Measurements from ENCODE around the gene FSIP2.

Gene FSIP2, protein sequence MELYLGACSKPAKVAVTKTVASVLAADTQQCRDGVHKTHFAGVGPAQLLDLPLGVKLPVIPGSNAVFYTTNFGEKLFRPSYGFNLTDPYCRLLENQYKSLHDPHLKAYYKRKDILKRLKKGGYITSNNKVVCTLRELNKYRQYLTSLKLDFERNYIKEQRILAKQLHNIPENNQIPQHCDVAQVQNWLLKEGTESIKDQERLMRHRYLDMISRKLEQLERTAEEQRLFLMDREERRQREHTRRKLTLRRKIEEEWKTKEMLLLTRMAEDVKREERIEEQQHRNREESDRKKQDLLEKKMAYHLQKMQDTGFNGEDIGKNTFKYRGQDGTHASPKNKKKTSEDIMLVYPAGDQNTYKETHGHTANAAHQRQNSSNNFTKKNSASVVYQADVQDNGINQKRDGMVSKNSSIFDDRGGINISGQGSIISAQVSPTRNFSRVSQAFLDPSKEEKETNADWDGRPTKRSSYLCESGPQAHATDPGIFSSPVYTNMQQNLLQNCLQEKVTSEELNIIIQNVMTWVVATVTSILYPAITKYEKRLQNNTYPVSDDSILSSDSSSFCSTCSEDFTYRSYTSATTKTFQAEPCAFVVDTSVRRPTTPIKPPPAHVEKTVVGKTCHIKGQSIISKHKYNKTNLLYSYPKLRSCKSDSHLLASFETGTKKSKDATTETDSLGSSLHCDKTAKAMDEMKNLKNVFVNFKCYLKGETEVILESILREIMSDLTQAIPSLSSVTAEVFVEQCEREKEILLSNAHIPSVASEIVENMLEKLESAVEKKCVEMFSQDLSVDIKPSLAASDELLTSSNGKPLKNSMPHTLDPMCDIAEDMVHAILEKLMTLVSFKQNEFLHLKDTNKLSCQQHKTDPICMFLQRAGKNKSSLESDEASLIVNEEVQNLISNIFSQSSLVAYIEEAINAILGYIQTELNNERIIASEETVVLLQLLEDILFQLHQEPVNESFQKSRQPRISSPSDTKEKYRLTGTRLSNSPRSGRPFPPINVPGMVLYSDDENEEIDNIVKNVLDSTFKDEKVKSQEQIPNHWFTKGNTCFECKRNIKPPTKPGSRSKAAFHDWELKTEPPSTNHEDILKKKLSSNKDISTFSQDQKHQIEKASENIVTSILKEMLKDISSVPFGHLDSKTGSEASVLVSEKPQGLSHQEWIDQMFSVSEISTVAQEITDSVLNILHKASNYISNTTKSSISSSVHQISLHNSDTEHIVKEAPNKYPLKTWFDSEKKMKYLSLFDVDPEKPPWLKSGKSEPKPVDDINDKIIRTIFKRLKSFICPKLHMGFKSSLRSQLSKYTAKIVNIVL (N-terminal part only)

DNA sequence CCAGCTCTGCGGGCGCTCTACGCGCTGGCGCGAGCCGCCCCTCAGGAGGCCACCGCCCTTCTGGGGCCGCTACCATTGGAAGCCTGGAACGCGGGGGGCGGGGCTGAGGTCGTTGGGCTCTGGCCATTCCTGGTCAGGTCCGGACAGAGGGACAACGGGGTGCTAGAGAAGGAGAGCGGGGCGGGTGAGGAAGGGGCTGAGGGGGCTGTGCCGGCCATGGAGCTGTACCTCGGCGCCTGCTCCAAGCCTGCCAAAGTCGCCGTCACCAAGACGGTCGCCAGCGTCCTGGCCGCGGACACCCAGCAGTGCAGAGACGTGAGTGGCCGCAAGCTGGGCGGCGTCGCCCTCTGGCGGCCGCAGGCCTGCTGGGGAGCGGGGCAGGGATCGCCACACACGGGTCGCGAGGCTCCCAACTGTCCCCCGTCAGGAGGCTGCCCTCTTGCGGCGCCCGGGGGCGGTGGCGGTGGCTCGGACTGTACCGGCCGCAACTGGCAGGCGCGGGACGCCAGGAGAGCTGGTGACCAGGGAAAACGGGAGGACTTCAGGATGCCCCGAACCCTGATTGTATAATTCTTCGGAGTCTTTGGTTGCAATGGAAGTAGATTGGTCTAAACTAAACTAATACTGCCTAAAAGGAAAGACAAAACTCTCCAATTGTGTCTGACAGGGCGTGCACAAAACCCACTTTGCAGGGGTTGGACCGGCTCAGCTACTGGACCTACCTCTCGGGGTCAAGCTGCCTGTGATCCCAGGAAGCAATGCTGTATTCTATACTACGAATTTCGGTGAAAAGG, at the start of gene FSIP2:
Gene FSIP2 (plus strand): TSS at position 126 of the 794 bp plus-strand sequence. CDS start 91 bp downstream, at position 217.
- in situ Hi-C loops (cut with MboI; ENCODE audit: low sequenced_read_pairs) = no loop called here

DNA sequence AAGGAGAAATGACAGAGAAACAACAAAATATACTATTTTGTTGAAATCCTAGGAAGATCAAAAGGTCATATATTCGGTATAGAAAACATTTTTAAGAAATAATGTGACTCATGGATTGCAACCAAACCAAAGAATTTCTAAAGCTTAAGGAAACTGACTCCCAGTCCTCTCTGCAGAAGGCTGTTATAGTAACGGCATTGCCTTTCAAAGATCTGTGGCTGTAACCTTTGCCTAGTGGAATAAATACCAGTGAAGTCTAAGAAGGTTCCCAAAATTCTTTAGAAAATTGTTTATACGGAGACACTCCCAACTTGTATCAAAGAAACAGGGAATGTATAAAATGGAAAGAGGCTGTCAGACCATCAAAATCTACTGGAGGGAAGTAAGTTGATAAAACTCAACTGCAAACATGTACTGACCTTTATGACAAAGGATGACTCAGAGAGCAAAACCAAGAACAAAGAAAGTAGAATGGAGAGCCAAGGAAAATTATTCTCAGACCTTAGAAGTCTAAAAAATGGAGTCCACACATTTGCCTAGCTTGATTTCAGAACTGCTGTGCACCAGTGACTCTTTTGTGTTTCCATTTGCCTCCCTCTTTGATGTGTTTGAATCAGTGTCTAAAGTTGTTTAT, 48.6 kb upstream of the FSIP2 start:
- in situ Hi-C loops (cut with MboI; ENCODE audit: low sequenced_read_pairs) = no loop called here

DNA sequence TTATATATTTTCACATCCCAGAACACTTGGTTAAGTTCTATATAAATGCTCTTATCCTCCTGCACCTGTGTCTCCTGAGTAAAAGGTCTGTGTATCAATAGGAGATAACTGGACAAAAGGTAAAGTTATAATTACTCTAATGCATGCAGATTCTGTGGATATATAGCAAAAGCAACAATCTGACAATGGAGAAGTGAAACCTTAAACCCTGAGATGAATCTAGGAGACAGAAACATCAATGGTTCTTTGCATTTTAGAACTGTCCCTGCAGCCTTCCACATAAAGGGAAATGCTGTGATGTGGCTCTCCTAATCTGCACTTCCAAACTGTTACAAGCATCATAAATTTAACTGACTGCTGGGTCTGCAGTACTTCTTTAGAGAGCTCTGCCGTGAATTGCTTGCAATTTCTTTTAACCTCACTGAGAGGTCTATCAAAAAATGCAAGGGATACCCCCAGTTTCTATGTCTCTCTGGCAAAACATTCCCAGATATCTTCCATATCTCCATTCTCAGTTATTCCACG, 42.8 kb upstream of the FSIP2 start:
- in situ Hi-C loops (cut with MboI; ENCODE audit: low sequenced_read_pairs) = no loop called here

DNA sequence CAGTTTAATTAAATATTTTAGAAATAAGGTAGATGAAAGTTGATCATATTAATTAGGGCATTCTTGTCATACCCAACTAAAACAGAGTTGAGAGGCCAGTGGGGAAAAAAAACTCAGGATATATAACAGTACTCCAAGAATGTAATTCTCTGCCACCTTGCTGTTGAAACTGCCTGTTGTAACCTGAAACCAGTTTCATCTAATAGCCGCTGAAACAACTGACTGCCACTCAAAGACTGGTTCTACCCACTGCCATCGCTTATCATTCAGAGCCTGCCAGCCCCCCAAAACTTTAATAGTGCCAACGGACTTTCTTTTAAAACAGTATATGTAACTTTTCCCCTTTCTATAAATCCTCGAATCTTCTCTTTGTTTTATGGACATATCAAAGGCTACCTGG, 37.7 kb upstream of the FSIP2 start:
- in situ Hi-C loops (cut with MboI; ENCODE audit: low sequenced_read_pairs) = no loop called here

DNA sequence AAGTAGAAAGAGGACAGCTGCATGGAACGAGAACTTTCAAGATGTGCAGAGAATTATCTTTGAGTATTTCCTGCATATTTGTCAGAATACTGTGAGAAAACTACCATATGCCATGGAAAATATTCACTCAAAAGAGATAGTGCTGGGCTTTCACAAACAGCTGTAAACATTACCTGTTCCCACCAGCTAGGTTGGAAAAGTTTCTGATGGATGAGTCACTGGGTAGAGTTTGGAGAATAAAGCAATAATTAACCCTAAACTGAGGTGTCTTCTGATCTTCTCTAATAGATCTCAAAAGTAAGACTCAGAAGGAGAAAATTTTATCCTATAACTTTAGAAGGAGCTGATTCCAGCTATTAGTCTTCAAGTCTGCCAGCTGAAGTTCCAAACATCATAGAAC, 3.9 kb upstream of the FSIP2 start:
- in situ Hi-C loops (cut with MboI; ENCODE audit: low sequenced_read_pairs) = no loop called here

DNA sequence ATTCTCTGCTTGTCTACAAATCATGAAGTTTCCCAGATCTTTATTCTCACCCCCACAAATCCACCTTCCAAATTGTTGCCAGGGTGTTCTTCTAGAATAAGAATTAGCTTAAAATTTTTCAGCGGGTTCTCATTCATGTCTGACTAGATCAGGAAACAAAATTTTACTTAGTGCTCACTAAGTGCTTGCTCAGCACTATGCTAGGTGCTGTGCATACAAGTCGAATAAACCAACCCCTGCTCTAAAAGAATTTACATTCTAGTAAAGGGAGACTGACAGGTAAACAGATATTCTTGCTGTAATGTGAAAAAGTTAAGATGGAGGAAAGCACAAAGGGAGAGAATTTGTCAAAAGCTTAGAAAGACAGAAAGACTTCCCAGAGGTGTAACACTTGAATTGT, 2.4 kb upstream of the FSIP2 start:
- in situ Hi-C loops (cut with MboI; ENCODE audit: low sequenced_read_pairs) = no loop called here

DNA sequence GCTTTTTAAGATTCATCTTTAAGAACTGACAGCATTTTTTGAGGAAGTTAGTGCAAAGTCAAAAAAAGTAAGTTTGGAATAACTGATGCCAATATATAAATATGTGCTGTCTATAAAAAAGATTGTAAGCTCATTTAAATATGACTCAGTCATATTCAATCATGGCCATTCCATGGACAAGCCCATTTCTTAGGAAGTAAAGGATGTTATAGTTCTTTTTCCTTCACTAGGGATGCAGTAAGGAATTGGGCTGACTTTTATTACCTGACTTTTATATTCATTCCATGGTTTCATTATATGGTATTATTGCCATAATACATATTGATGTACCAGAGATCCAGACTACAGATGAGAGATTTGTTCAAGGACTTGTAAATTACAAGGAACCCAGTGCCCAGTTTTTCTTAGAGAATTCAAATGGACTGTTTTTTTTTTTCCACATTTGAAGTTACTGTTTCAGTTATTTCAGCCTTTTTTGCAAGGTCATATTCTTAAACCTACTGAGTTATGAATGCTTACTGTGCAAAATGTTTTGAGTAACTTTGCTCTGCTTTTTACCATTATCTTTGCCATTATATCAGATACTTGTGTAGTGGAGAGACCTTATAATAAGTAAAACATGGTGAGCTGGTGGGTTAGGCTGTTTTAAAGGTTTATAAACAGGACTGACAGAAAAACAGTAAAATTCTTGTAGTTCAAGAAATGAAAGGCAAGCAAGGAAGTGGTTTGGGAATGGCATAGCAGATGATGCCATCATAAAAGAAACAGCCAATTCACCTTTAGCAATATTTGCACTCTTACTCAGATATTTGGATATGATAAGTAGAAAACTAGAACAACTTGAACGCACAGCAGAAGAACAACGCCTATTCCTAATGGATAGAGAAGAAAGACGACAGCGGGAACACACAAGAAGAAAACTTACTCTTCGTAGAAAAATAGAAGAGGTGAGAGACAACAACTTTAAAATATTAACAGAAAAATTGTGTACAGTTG, 7.6 kb downstream of the FSIP2 start:
- in situ Hi-C loops (cut with MboI; ENCODE audit: low sequenced_read_pairs) = no loop called here

DNA sequence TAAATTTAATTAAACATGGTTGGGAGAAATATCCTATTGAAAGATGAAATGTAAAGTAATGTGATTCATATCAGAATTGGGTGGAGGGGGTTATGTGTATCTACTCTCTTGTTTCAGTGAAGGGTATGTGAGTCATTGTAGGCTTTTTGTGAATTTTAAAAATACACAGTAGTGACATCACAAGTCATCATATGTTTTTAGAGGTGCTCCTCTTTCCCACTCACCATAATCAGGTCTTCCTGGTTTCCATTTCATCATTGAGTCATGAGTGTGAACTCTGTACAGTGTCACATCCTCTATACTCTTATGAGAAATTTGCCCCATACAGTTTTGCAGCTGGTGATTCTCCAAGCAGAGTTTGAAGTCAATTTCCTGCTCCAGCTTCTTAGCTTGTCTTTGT, 18.8 kb downstream of the FSIP2 start:
- in situ Hi-C loops (cut with MboI; ENCODE audit: low sequenced_read_pairs) = no loop called here

DNA sequence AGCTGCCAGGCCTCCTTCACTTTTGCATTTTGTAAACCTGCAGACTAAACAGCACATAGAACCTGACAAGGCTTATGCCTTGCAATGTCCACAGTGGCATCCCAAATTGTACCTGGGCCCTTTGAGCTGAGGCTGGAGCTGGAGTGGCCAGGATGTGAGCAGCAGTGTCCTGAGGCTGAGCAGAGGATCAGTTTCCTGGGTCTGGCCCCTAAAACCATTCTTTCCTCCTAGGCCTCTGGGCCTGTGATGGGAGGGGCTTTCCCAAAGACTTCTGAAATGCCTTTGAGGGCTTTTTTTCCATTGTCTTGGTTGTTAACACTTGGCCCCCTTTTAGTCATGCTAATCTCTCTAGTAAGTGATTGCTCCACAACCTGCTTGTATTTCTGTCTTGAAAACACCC, 32.8 kb downstream of the FSIP2 start:
- in situ Hi-C loops (cut with MboI; ENCODE audit: low sequenced_read_pairs) = no loop called here

DNA sequence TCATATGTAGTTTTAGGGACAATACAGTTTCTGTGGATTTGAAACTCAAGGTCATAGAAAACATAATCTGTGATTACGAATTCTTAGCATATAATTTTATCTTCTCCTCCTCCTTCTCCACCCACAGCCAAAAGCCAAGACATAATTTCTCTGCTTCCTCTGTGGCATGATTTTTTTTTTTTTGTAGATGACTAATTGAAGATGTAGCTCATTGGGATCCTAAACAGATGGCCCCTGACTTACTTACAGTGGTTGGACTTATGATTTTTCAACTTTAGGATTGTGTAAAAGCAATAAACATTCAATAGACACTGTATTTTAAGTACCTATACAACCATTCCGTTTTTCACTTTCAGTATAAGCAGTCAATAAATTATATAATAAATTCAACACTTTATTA, 42.3 kb downstream of the FSIP2 start:
- in situ Hi-C loops (cut with MboI; ENCODE audit: low sequenced_read_pairs) = no loop called here

DNA sequence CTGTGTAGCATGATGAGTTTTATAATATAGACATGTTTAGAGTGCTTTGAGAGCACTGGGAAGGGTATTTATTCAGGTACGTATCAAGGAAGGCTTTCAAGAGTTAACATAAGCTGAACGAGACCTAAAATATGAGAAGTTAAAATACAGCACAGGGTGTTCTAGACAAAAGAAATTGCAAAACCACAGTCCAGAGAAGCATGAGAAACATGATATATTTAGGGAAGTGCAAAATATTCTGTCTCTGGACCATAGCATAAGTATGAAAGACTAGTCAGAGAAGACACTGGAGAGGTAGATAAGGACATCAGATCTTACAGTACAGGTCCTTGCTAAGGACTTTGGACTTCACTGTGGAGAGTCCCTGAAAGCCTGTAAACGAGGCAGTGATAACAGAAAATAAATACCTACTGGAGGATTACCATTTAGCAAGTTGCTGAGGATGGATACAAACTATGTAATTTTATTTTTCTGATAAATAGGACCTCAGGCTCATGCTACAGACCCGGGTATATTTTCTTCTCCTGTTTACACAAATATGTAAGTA, 43.7 kb downstream of the FSIP2 start:
- in situ Hi-C loops (cut with MboI; ENCODE audit: low sequenced_read_pairs) = no loop called here

DNA sequence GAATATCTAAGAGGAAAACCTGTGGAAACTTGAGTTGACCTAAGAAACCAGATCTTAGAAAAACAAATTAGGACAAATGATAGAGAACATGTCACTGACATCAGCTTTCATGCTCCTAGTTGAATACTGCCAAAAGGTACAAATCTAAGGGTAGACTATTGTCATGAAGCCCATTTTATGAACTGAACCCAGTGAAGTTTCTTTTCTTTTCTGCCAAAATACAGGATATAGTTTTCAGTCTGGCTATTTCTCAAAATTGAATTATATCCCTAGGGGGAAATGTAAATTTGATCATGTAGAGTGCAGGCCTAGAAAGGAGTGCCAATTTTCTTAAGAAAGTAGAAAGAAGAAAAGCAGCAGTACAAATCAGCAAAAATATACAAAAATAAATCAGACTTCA, 46.6 kb downstream of the FSIP2 start:
- in situ Hi-C loops (cut with MboI; ENCODE audit: low sequenced_read_pairs) = no loop called here

DNA sequence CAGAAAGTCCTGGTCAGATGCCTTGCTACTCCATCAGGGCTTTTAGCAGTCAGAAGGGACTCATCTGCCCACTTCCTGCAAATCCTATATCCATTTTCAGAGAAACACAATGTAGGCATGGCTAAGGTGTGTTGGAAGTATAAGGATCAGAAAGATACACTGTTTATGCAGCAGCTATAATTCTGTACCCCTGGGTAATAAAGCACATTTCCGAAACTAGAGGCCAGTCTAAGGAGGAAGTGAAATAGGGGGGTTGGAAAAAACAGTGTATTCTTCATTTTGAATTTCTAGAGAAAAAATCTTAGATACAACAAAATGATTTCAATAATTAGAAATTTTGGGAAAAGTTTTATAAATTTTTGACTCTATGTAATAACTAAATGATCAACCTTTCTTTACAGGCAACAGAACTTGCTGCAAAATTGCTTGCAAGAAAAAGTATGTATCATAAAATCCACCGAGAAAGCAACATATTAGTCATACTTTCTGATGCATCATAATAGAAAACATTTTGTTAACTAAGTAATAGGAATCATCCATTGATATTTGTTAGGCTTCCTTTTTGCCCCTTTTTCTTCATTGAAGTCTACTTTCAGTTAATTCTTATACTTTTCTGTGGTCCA, 47.4 kb downstream of the FSIP2 start:
- in situ Hi-C loops (cut with MboI; ENCODE audit: low sequenced_read_pairs) = no loop called here

DNA sequence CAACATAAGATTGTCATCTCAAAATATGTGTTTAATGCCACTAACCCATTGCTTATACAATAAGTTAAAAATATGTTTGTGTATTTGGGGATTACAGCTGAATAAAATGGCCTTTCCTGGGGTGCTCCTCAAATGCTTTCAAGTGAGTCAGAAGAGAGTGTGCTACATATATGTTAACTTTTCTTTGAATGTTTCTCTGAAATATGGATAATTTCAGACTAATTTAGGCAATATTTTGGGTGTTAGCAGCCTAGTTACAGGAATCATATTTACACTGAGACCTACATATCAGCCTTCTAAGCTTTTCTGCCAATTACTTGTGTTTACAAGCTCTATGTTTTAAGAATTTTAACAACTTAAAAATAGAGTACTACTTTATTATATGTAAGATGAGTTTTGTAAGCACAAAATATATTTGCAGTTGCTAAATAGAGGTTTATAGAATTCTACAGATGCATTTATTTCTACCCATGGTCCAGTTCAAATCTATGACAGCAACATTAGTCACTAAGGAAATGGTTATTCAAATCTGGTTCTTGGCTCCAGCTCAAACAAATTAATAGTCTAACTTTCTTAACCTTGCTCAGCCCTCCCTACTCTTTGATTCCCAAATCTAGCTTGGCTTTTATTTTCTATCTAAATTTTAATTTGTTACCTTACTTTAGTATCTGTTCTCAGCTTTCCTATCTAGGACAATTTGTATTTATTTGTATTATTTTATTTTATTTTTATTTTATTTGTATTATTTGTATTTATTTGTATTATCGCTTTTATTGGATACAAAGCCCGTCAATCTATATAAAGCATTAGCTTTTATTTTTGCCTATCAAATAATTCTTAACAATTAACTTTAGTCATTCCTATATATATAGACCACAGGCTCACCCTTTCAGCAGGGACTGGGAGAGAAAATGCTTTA, 48.9 kb downstream of the FSIP2 start:
- in situ Hi-C loops (cut with MboI; ENCODE audit: low sequenced_read_pairs) = no loop called here

DNA sequence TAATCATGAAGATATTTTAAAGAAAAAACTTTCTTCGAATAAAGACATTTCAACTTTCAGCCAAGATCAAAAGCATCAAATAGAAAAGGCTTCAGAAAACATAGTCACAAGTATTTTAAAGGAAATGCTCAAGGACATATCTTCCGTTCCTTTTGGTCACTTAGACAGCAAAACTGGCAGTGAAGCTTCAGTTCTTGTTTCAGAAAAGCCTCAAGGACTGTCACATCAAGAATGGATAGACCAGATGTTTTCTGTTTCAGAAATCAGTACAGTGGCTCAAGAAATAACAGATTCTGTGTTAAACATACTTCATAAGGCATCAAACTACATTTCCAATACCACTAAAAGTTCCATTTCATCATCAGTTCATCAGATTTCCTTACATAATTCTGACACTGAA, 51.8 kb downstream of the FSIP2 start:
- in situ Hi-C loops (cut with MboI; ENCODE audit: low sequenced_read_pairs) = no loop called here

DNA sequence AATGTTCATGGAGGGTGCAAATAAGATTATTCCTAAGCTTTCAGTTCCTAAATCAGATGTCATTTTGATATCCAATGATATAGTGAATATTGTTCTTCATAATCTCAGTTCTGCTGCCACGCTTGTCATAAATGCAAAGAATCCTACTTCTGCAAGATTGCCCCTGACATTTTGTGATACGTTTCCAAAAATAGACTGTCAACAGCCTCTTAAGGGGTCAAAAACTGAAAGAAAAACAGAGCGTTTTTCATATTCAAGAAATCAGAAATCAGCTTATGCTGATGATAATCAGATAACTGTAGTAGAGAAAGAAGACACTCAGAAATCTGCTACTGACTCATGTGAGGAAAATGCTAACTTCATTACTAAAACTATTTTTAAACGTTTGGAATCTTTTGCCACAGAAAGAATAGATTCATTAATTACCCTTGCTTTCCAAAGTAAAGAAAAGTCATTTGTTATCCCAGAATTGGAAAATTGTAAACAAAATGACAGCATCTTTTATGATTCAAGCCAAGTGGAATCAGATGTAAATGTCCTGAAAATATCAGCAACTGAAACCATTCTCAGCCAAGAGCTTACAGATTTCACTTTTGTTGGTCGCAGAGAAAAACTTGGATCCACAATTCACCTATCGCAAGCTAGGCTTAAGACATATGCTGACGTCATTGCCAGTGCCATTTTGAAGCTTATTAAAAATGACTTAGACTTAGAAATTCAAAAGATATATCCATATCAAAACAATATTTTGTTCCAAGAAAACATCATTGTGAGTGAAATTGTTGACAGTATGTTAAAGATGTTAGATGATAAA, 55.1 kb downstream of the FSIP2 start:
- in situ Hi-C loops (cut with MboI; ENCODE audit: low sequenced_read_pairs) = no loop called here

Data from HL-60/S4 (cell line).